ENCODE measurements around the gene STAT6. TPM values are rescaled to one million over a fixed set of nuclear protein-coding genes. Genes with fewer than 3 reads are reported as not detected.

The STAT6 gene
- total and polyA plus RNA-seq, 7 donors: 66.1 to 210 (median 115) TPM

GRCh38 chr12:57109207-57110103, 1.7 kb downstream of the STAT6 start:
- H3K27me3 ChIP-seq: no peaks in the 10 kb centered on the region
- H3K4me3 ChIP-seq: peak overlapping the region; percentile 59 to 83 (median 68)
- peaks cover 18 to 36% (median 25%) of the 10 kb centered on the region in 4 donors for H3K36me3 ChIP-seq
- intact Hi-C loops (cut with DNase I): loop anchor here (1.0 to 5.0 kb wide), 2 partner anchors 17 to 102 kb away; partner anchors contain the start of gene ZBTB39
- peaks cover 0 to 55% (median 50%) of the 10 kb centered on the region in 4 donors for H3K4me1 ChIP-seq
- 52 to 59% methylated on average over 7 of the region's 7 CpGs for WGBS, 2 donors
- no peaks in the 10 kb centered on the region for H3K9me3 ChIP-seq
- no peak for TF ChIP-seq POLR2A (IDR thresholded peaks at IDR 0.05)
- TF ChIP-seq, protein P1, sequence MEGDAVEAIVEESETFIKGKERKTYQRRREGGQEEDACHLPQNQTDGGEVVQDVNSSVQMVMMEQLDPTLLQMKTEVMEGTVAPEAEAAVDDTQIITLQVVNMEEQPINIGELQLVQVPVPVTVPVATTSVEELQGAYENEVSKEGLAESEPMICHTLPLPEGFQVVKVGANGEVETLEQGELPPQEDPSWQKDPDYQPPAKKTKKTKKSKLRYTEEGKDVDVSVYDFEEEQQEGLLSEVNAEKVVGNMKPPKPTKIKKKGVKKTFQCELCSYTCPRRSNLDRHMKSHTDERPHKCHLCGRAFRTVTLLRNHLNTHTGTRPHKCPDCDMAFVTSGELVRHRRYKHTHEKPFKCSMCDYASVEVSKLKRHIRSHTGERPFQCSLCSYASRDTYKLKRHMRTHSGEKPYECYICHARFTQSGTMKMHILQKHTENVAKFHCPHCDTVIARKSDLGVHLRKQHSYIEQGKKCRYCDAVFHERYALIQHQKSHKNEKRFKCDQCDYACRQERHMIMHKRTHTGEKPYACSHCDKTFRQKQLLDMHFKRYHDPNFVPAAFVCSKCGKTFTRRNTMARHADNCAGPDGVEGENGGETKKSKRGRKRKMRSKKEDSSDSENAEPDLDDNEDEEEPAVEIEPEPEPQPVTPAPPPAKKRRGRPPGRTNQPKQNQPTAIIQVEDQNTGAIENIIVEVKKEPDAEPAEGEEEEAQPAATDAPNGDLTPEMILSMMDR (IDR thresholded peaks at IDR 0.05): no peak
- no peak for TF ChIP-seq POLR2AphosphoS5 (IDR thresholded peaks at IDR 0.05)
- H3K27ac ChIP-seq: peak overlapping the region; percentile 94 to 99 (median 98)
- no peak for DNase-seq

GRCh38 chr12:57107456-57108155, 3.6 kb downstream of the STAT6 start:
- intact Hi-C loops (cut with DNase I): loop anchor here (1.0 kb wide), 1 partner anchor 14 kb away; no protein-coding TSS in a partner anchor
- peak overlapping the region in 3 of 4 donors; percentile 38 to 98 (median 47) for H3K27ac ChIP-seq
- no peak for TF ChIP-seq POLR2A (IDR thresholded peaks at IDR 0.05)
- TF ChIP-seq POLR2AphosphoS5 (IDR thresholded peaks at IDR 0.05): peak; percentile 14 to 67 (median 44)
- 75 to 79% methylated on average over 7 of the region's 7 CpGs for WGBS, 2 donors
- H3K4me3 ChIP-seq: no peak overlapping the region
- DNase-seq: no peak
- no peaks in the 10 kb centered on the region for H3K9me3 ChIP-seq
- no peaks in the 10 kb centered on the region for H3K27me3 ChIP-seq
- peaks cover 18 to 50% (median 30%) of the 10 kb centered on the region in 4 donors for H3K36me3 ChIP-seq
- peaks cover 0 to 52% (median 48%) of the 10 kb centered on the region in 4 donors for H3K4me1 ChIP-seq

GRCh38 chr12:57106021-57106708, 5.0 kb downstream of the STAT6 start:
- TF ChIP-seq POLR2AphosphoS5 (IDR thresholded peaks at IDR 0.05): no peak
- TF ChIP-seq EP300 (IDR thresholded peaks at IDR 0.05): no peak
- no peak for TF ChIP-seq POLR2A (IDR thresholded peaks at IDR 0.05)
- TF ChIP-seq, protein P1 (IDR thresholded peaks at IDR 0.05): no peak
- no peak for DNase-seq
- 82 to 87% methylated on average over 9 of the region's 9 CpGs for WGBS, 2 donors
- H3K27ac ChIP-seq: peak overlapping the region in 2 of 4 donors; percentile 1 to 36
- peaks cover 18 to 64% (median 30%) of the 10 kb centered on the region in 4 donors for H3K36me3 ChIP-seq
- intact Hi-C loops (cut with DNase I): no loop called here
- H3K27me3 ChIP-seq: no peaks in the 10 kb centered on the region
- no peak overlapping the region for H3K4me3 ChIP-seq
- H3K4me1 ChIP-seq: peaks cover 0 to 47% (median 44%) of the 10 kb centered on the region in 4 donors
- no peaks in the 10 kb centered on the region for H3K9me3 ChIP-seq

GRCh38 chr12:57105011-57105753, 6.0 kb downstream of the STAT6 start:
- DNase-seq: no peak

More at GRCh38 chr12:57105011-57105753, 6.0 kb downstream of the STAT6 start:
- H3K27me3 ChIP-seq: no peaks in the 10 kb centered on the region
- peaks cover 0 to 47% (median 43%) of the 10 kb centered on the region in 4 donors for H3K4me1 ChIP-seq
- H3K36me3 ChIP-seq: peaks cover 18 to 71% (median 31%) of the 10 kb centered on the region in 4 donors
- intact Hi-C loops (cut with DNase I): no loop called here
- H3K4me3 ChIP-seq: no peak overlapping the region
- H3K27ac ChIP-seq: peak overlapping the region in 1 of 4 donors; percentile 1
- no peaks in the 10 kb centered on the region for H3K9me3 ChIP-seq
- 94 to 96% methylated on average over 14 of the region's 14 CpGs for WGBS, 2 donors
- TF ChIP-seq POLR2AphosphoS5 (IDR thresholded peaks at IDR 0.05): no peak
- TF ChIP-seq, protein P1 (IDR thresholded peaks at IDR 0.05): no peak
